ENCODE results near the gene MAP9. TPM values are rescaled to one million over a fixed set of nuclear protein-coding genes. Genes with fewer than 3 reads are reported as not detected.

MAP9 gene
- polyA plus RNA-seq, 1 of the 3 experiments (the other 2 are of a cell fraction) = 4.1 TPM

GRCh38 chr4:155339588-155339987 lies 37.2 kb downstream of the MAP9 start:
- TF ChIP-seq EZH2phosphoT487 (IDR thresholded peaks at IDR 0.05; ENCODE audit: borderline replicate concordance, low read depth) (no peak), RXRA (IDR thresholded peaks at IDR 0.05; ENCODE audit: borderline replicate concordance, low read depth) (no peak), CTCF (IDR thresholded peaks at IDR 0.05) (no peak), PBX3 (IDR thresholded peaks at IDR 0.05) (no peak), EP300 (IDR thresholded peaks at IDR 0.05; ENCODE audit: borderline replicate concordance in 1 of 2, low read depth in 1 of 2, low read length in 1 of 2) (no peak), FOXJ3 (CRISPR knock-in tag; IDR thresholded peaks at IDR 0.05) (no peak), GABPA (IDR thresholded peaks at IDR 0.05; ENCODE audit: low read depth) (no peak), POLR2AphosphoS5 (IDR thresholded peaks at IDR 0.05; ENCODE audit: low read depth, low read length) (no peak), MAX (IDR thresholded peaks at IDR 0.05; ENCODE audit: low read depth) (no peak), TAF1 (IDR thresholded peaks at IDR 0.05; ENCODE audit: borderline replicate concordance, low read depth, low read length) (no peak), RCOR1 (IDR thresholded peaks at IDR 0.05; ENCODE audit: low read length) (no peak), GATA2 (CRISPR knock-in tag; IDR thresholded peaks at IDR 0.05) (no peak), FOSL2 (IDR thresholded peaks at IDR 0.05; ENCODE audit: borderline replicate concordance, low read depth) (no peak), JUND (IDR thresholded peaks at IDR 0.05) (no peak), ZBTB33 (IDR thresholded peaks at IDR 0.05; ENCODE audit: borderline replicate concordance, low read depth) (no peak)
- H3K27ac ChIP-seq (ENCODE audit: low read depth in 2 of 2, low read length in 1 of 2) = no peak overlapping the region
- no peaks in the 10 kb centered on the region for H3K79me2 ChIP-seq (ENCODE audit: insufficient read depth)
- no peaks in the 10 kb centered on the region for H3K27me3 ChIP-seq (ENCODE audit: insufficient read depth)
- no peaks in the 10 kb centered on the region for H4K20me1 ChIP-seq (ENCODE audit: insufficient read depth)
- H3K36me3 ChIP-seq (replicated peaks in 1 of 2; ENCODE audit: control insufficient read depth in 1 of 2, insufficient read depth in 2 of 2, low read length in 1 of 2) = peaks cover 7 to 8% of the 10 kb centered on the region in 2 experiments
- no peaks in the 10 kb centered on the region for H3K4me1 ChIP-seq (ENCODE audit: control insufficient read depth in 1 of 2, insufficient read depth in 2 of 2, low read depth in 1 of 2, low read length in 1 of 2)
- H3K4me3 ChIP-seq (ENCODE audit: low read depth in 2 of 2, low read length in 1 of 2) = no peak overlapping the region
- DNase-seq = no peak
- H2AFZ ChIP-seq (ENCODE audit: low read depth) = no peak overlapping the region
- H3K9me3 ChIP-seq = no peaks in the 10 kb centered on the region
- H3F3A ChIP-seq (replicated peaks; ENCODE audit: insufficient read depth) = peaks cover 12% of the 10 kb centered on the region
- 58% methylated on average over 6 of the region's 6 CpGs for WGBS (ENCODE audit: low lambda C conversion rate)
- no peak overlapping the region for H3K4me2 ChIP-seq
- no peak overlapping the region for H3K9ac ChIP-seq
- H3K9me2 ChIP-seq = no peaks in the 10 kb centered on the region
- ChIA-PET POLR2A (no interaction called here), CTCF (interaction anchor here (1.0 to 1.7 kb wide), 4 partner anchors 14 to 533 kb away, joined by 3 to 5 read pairs (median 4); no protein-coding TSS in a partner anchor)
